NCI-H2029 treated with DMSO at 0.1 percent for 48 hours (cell line): ENCODE data around the gene NT5DC4.

Experiments
- DNase-seq: peaks from one replicate; lab custom pipeline; 2025; lab: John Stamatoyannopoulos, UW

The NT5DC4 gene

DNA sequence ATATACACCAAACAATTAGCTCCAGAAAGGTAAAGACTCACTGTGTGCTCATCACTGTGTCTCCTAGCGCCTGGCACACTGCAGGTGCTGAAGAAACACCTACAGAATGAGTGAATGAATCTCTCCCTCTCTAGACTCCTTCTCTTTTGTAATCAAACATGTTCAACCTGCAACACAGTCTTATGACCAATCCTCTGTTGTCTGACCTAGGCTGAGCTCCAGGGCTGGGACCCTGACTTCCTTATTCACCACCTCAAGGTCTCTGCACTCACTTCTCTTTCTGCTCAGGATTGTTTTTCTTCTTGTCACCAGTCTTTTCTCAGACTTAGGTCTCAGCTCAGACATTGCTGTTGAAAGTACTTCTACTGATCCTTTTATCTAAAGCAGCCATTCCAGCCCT lies 33.7 kb downstream of the NT5DC4 start:
- DNase-seq = no peak

- no peak for DNase-seq
Observed at GRCh38 chr2:112755444-112755843, 34.6 kb downstream of the NT5DC4 start.

GRCh38 chr2:112756207-112756606 lies 35.4 kb downstream of the NT5DC4 start:
- DNase-seq = no peak

- DNase-seq = no peak
Observed at GRCh38 chr2:112757265-112757664, 36.4 kb downstream of the NT5DC4 start.

GRCh38 chr2:112758711-112759110 lies 37.9 kb downstream of the NT5DC4 start:
- no peak for DNase-seq

- no peak for DNase-seq
Observed at GRCh38 chr2:112760149-112760548, 39.3 kb downstream of the NT5DC4 start.

GRCh38 chr2:112762276-112762675 lies 41.5 kb downstream of the NT5DC4 start:
- DNase-seq = no peak

DNA sequence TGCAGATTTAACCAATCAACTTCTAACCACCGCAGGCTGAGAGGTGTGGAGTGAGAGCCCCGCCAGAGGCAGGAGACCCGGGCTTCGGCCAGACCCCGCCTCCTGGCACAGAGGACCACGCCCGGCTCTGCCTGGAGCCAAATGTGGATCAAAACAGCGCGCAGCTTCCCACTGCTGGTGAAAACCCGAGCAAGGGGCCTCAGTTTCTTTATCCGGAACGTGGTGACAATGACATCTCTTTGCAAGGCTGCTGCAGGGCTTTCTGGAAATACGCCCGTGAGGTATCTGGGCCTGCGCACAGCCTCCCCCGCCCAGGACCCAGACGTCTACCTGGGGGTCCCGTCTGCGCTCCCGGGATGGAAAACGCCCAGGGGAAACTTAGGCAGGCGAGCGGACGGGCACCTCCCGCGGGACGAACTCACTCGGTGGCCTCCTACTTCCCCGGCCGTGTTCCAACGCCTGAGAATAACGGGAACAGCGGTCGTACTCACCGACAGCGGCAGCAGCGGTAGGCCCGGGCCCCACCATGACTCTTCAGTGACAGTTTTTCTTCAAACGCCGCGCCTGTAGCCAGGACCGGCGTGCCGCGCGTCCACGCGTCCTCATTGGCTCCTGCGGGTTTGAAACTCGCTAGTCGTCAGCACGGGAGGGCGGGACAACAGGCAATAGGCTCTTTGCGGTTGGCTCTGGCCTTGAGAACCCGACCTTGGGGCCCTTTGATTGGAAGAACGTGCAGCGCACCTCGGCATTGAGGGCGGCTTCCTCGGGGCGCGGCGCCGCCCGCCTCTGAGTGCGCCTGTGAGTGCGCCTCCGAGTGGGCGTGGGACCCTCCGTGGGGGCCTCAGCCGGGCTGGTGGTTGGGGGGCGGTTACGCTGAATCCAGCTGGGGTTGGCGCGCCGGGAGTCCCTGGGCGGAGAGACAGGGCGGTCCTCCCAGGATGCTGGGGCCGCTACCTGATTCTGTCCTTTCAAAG lies 43.5 kb downstream of the NT5DC4 start, which contains the start of gene CKAP2L:
Gene CKAP2L (minus strand): TSS at position 539 of the 974 bp plus-strand sequence. CDS start 11 bp downstream, at position 528.
- DNase-seq = peak; percentile 84

GRCh38 chr2:112765251-112765650 lies 44.4 kb downstream of the NT5DC4 start:
- no peak for DNase-seq

- no peak for DNase-seq
Observed at GRCh38 chr2:112767693-112768330, 47.0 kb downstream of the NT5DC4 start.

GRCh38 chr2:112768432-112768831 lies 47.6 kb downstream of the NT5DC4 start:
- DNase-seq = no peak

DNA sequence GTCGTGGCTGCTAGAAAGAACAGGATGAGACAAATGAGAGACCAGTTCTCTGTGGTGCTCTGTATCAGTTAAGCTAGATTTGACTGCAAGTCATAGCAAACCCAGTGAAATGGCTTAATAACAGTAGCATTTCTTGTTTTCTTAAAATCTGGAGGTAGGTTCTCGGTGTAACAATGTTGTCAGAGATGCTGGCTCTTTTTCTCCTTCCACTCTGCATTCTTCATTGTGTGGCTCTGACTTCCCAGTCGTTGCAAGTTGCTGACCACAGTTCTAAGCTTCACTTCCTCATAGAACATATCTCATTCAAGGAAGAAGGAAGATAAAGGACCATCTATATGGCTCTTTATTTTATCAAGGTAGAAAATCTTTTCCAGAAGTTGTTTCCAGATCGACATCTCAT lies 51.5 kb downstream of the NT5DC4 start:
- DNase-seq = no peak

DNA sequence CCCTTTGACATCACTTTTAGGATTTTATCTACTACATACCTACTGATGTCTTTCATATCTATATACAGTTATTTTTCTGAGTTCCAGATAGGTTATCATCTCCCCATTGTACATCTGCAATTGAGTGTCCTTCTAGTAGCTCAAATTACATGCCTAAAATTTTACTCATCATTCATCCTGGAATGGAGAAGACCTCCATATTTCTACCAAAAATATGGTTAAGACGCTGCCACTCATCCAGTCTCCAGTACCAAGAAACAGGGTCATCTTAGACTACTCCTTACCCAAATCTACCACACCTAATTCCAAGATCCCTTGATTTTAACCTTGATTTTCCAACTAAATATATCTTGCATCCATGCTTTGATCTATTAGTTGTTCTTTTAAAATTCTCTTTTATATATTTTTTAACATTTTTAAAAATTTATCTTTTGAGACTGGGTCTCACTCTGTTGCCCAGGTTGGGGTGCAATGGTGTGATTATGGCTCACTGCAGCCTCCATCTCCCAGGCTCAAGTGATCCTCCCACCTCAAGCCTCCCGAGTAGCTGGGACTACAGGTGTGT lies 52.2 kb downstream of the NT5DC4 start:
- no peak for DNase-seq

DNA sequence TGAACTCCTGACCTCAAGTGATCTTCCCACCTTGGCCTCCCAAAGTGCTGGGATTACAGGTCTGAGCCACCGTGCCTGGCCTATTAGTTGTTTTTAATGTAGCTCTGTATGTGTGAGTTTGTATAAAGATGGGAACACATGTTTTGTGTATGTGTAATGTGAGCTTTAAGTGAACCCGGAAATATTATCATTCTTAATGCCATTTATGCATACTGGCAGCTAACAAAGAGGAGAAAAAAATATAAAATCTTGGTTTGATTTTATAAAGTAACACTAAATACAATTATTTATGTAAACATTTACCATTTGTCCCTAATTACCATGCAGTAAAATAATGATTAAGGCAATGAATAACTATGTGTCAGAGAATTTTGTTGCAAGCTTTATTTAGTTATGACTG lies 52.7 kb downstream of the NT5DC4 start:
- no peak for DNase-seq

- DNase-seq = no peak
Observed at GRCh38 chr2:112774536-112775285, 53.9 kb downstream of the NT5DC4 start.

DNA sequence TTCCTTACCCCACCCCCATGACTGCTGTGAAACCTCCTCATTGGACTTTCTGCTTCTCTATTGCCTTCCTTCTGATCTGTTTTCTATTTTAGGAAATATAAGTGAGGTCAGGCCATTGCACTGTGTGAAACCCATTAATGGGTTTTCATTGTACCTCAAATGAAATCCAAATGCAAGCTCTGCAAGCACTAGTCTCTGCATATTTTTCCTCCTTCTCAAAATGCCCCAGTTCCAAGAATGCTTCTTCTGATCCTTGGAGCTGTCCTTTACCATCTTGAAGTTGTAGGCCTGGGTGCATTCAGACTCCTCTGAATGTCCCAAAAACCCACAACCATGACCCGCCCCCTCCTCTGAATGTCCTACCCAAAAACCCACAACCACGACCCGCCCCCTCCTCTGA lies 55.3 kb downstream of the NT5DC4 start:
- no peak for DNase-seq

DNA sequence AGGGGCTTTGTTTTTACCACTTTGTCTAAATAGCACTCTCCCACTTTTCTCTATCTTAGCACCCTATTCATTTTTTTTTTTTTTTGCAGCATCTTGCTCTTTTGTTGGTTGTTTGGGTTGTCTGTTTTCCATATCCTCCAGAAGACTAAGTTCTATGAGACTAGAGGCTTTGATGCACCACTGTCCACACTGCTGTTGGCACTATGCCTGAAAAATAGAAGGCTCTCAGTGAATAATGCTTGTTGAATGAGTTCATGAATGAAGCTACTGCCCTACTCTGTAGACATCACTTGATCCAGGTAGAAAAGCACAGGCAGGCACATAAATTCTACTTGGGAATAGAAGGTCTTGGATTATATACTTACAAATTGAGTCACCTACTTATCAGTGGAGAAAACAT lies 56.2 kb downstream of the NT5DC4 start:
- DNase-seq = no peak

- no peak for DNase-seq
Observed at GRCh38 chr2:112779598-112779997, 58.8 kb downstream of the NT5DC4 start.

GRCh38 chr2:112782234-112782799 lies 61.5 kb downstream of the NT5DC4 start:
- no peak for DNase-seq

DNA sequence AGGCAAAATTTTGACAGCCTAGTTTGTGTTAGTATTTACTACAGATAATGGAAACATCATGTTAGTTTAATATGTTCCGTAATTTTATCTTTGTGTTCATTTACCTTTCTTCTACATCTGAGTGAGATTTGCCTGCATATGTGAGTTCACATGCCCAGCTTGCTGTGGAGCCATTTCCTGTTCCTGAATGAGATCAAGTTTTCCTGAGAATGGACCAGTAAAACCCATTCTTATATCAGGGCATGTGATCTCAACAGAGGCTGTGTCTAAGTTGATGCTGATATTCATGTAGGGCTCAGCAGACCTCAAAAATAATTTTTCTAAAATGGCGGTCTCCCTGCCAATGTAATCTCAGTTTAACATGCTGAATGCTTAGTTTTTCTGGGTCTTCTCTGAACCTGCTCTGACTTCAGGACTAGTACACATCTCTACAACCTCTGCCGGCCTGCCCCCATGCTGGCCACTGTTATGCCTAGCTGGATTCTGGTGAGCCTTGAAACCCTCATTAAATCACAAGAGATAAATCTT lies 62.4 kb downstream of the NT5DC4 start:
- DNase-seq = no peak
